ENCODE measurements around the gene GPX3. TPM values are rescaled to one million over a fixed set of nuclear protein-coding genes. Genes with fewer than 3 reads are reported as not detected.

Gene GPX3
- total and polyA plus RNA-seq, 2 of the 13 experiments (the other 11 are each of a cell fraction or from before 2014, with no cell fraction given) = 33.8 to 1,892 TPM

DNA sequence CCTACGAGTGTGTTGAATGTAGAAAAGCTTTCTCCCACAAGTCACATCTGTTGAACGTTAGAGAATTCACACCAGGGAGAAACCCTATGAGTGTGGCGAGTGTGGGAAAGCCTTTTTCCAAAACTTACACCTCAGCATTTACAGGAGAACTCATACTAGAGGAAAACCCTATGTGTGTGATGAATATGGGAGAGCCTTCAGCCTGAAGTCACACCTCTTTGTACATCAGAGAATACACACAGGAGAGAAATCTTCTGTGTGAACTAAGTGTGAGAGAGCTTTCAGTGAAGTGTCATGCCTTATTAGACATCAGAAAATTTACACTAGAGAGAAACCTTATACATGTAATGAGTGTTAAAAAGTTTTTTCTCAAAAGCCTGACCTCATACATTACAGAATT is 41.8 kb upstream of the GPX3 start:
- CTCF ChIA-PET (ENCODE audit: low intra/inter-chr PET ratio, low total read pairs) = no interaction called here
- 6% methylated on average over 3 of the region's 3 CpGs for WGBS (ENCODE audit: low lambda C conversion rate)
- DNase-seq (ENCODE audit: low spot score) (no peak), FAIRE-seq (no peak), ATAC-seq (no peak)
- no peak overlapping the region for H3K4me3 ChIP-seq (replicated peaks in 1 of 3; ENCODE audit: insufficient read depth in 1 of 3, low read depth in 2 of 3, low read length in 3 of 3)
- intact Hi-C loops (cut with micrococcal nuclease; ENCODE audit: unreplicated experiment) (no loop called here), in situ Hi-C loops (cut with HindIII; ENCODE audit: extremely low pct_ligation_motif_present, low pct_unique_long_range_greater_than_20kb) (no loop called here)
- TF ChIP-seq, protein P1, sequence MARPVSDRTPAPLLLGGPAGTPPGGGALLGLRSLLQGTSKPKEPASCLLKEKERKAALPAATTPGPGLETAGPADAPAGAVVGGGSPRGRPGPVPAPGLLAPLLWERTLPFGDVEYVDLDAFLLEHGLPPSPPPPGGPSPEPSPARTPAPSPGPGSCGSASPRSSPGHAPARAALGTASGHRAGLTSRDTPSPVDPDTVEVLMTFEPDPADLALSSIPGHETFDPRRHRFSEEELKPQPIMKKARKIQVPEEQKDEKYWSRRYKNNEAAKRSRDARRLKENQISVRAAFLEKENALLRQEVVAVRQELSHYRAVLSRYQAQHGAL (CRISPR knock-in tag; IDR thresholded peaks at IDR 0.05; ENCODE audit: not compliant biosample characterization) = no peak
- no peak for TF ChIP-seq YEATS2 (CRISPR knock-in tag; IDR thresholded peaks at IDR 0.05; ENCODE audit: borderline replicate concordance)
- no peak for TF ChIP-seq ZNF160 (CRISPR knock-in tag; IDR thresholded peaks at IDR 0.05)
- no peak for TF ChIP-seq ZNF383 (CRISPR knock-in tag; IDR thresholded peaks at IDR 0.05; ENCODE audit: borderline replicate concordance)
- no peak for TF ChIP-seq ZNF777 (CRISPR knock-in tag; IDR thresholded peaks at IDR 0.05)
- no peak overlapping the region for H2AFZ ChIP-seq (ENCODE audit: low read length)
- no peak overlapping the region for H3K4me2 ChIP-seq (ENCODE audit: low read depth, low read length)
- POLR2A ChIA-PET = no interaction called here
- no TSS peak for BruUV-seq (replicated peaks)
- H3K36me3 ChIP-seq (replicated peaks in 1 of 2; ENCODE audit: control insufficient read depth in 1 of 2, insufficient read depth in 2 of 2, low read length in 2 of 2) = no peaks in the 10 kb centered on the region
- no peaks in the 10 kb centered on the region for H4K20me1 ChIP-seq (ENCODE audit: insufficient read depth, low read length)
- no peaks in the 10 kb centered on the region for H3K79me2 ChIP-seq (ENCODE audit: insufficient read depth, low read length)
- no peak overlapping the region for H3K9ac ChIP-seq (ENCODE audit: insufficient read depth, low read depth, low read length)
- H3K9me3 ChIP-seq (ENCODE audit: low read length) = 0 out of 2 replicates have a peak, but pooled peaks cover 14% of the 10 kb centered on the region
- H3K27ac ChIP-seq (ENCODE audit: extremely low read length, insufficient read depth, low read length) = no peak overlapping the region
- no peaks in the 10 kb centered on the region for H3K27me3 ChIP-seq (ENCODE audit: control insufficient read depth in 1 of 2, insufficient read depth in 2 of 2, low read length in 2 of 2)
- no peaks in the 10 kb centered on the region for H3K4me1 ChIP-seq (ENCODE audit: insufficient read depth, low read length)

DNA sequence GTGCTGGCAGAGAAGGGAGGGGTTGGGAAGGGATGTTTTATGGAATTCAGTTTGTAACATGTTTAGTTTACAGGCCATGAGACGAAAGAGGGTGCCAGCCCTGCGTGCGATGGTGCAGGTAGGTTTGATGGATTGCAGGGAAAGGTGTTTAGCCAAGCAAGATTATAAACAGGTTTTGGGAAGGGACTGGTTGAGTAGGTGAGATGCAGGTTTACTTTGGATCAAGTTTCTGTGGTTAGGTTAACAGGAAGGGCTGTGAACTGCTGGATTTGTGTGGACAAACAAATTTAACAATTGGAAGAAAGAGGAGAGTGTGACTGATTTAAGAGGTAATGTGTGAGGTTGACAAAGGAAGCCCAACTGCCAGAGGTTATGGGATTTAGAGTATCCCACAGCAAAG is 32.6 kb upstream of the GPX3 start:
- ChIA-PET POLR2A (no interaction called here), CTCF (ENCODE audit: low intra/inter-chr PET ratio, low total read pairs) (no interaction called here)
- Histone ChIP-seq H4K20me1 (ENCODE audit: insufficient read depth, low read length) (no peaks in the 10 kb centered on the region), H3K36me3 (replicated peaks in 1 of 2; ENCODE audit: control insufficient read depth in 1 of 2, insufficient read depth in 2 of 2, low read length in 2 of 2) (no peaks in the 10 kb centered on the region), H3K27me3 (ENCODE audit: control insufficient read depth in 1 of 2, insufficient read depth in 2 of 2, low read length in 2 of 2) (peaks cover 0 to 2% of the 10 kb centered on the region in 2 experiments; a peak in 2 of 5 replicates), H3K9ac (ENCODE audit: insufficient read depth, low read depth, low read length) (no peak overlapping the region), H3K79me2 (ENCODE audit: insufficient read depth, low read length) (no peaks in the 10 kb centered on the region), H2AFZ (ENCODE audit: low read length) (no peak overlapping the region), H3K9me3 (ENCODE audit: low read length) (0 out of 2 replicates have a peak, but pooled peaks cover 9% of the 10 kb centered on the region), H3K27ac (ENCODE audit: extremely low read length, insufficient read depth, low read length) (no peak overlapping the region), H3K4me2 (ENCODE audit: low read depth, low read length) (no peak overlapping the region), H3K4me1 (ENCODE audit: insufficient read depth, low read length) (peaks cover 11% of the 10 kb centered on the region; the same call in 1 of the 2 replicates), H3K4me3 (replicated peaks in 1 of 3; ENCODE audit: insufficient read depth in 1 of 3, low read depth in 2 of 3, low read length in 3 of 3) (no peak overlapping the region)
- in situ Hi-C loops (cut with HindIII; ENCODE audit: extremely low pct_ligation_motif_present, low pct_unique_long_range_greater_than_20kb) = no loop called here
- WGBS (ENCODE audit: low lambda C conversion rate) = 72% methylated on average over 3 of the region's 3 CpGs
- no peak for DNase-seq (ENCODE audit: low spot score)
- no TSS peak for BruUV-seq (replicated peaks)
- no peak for FAIRE-seq
- intact Hi-C loops (cut with micrococcal nuclease; ENCODE audit: unreplicated experiment) = loop anchor here (5.0 kb wide), 1 partner anchor 185 kb away; no protein-coding TSS in a partner anchor
- ATAC-seq = no peak
- no peak for TF ChIP-seq HOXA5 (CRISPR knock-in tag; IDR thresholded peaks at IDR 0.05)
- TF ChIP-seq, protein P2, sequence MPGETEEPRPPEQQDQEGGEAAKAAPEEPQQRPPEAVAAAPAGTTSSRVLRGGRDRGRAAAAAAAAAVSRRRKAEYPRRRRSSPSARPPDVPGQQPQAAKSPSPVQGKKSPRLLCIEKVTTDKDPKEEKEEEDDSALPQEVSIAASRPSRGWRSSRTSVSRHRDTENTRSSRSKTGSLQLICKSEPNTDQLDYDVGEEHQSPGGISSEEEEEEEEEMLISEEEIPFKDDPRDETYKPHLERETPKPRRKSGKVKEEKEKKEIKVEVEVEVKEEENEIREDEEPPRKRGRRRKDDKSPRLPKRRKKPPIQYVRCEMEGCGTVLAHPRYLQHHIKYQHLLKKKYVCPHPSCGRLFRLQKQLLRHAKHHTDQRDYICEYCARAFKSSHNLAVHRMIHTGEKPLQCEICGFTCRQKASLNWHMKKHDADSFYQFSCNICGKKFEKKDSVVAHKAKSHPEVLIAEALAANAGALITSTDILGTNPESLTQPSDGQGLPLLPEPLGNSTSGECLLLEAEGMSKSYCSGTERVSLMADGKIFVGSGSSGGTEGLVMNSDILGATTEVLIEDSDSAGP (CRISPR knock-in tag; IDR thresholded peaks at IDR 0.05; ENCODE audit: borderline replicate concordance) = no peak
- TF ChIP-seq IRX3 (CRISPR knock-in tag; IDR thresholded peaks at IDR 0.05; ENCODE audit: borderline replicate concordance, low read depth) = no peak
- TF ChIP-seq HMG20B (CRISPR knock-in tag; conservative IDR thresholded peaks at IDR 0.05) = no peak
- no peak for TF ChIP-seq MIXL1 (CRISPR knock-in tag; IDR thresholded peaks at IDR 0.05)
- no peak for TF ChIP-seq ZNF343 (CRISPR knock-in tag; IDR thresholded peaks at IDR 0.05)
- no peak for TF ChIP-seq HNRNPLL (IDR thresholded peaks at IDR 0.05; ENCODE audit: low read depth, low read length, poor library complexity, severe bottlenecking)
- no peak for TF ChIP-seq ZNF792 (CRISPR knock-in tag; IDR thresholded peaks at IDR 0.05)
- no peak for TF ChIP-seq ZFYVE20 (CRISPR knock-in tag; IDR thresholded peaks at IDR 0.05; ENCODE audit: borderline replicate concordance, low read depth)
- no peak for TF ChIP-seq CHCHD3 (CRISPR knock-in tag; IDR thresholded peaks at IDR 0.05)
- TF ChIP-seq RORA (CRISPR knock-in tag; IDR thresholded peaks at IDR 0.05) = no peak
- no peak for TF ChIP-seq FOXK2 (IDR thresholded peaks at IDR 0.05)
- TF ChIP-seq, protein P3, sequence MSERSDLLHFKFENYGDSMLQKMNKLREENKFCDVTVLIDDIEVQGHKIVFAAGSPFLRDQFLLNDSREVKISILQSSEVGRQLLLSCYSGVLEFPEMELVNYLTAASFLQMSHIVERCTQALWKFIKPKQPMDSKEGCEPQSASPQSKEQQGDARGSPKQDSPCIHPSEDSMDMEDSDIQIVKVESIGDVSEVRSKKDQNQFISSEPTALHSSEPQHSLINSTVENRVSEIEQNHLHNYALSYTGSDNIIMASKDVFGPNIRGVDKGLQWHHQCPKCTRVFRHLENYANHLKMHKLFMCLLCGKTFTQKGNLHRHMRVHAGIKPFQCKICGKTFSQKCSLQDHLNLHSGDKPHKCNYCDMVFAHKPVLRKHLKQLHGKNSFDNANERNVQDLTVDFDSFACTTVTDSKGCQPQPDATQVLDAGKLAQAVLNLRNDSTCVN (CRISPR knock-in tag; IDR thresholded peaks at IDR 0.05; ENCODE audit: borderline replicate concordance) = no peak
